CD4-positive, CD25-positive, alpha-beta regulatory T cell (primary cell): ENCODE results near the gene GFY. TPM values are rescaled to one million over a fixed set of nuclear protein-coding genes. Genes with fewer than 3 reads are reported as not detected.

Source experiments
- ATAC-seq, 2 donors: fragments of 150-1000 bp; cut with Tn5 transposase; one replicate each; pipeline ENCODE4 v1.10.0; 2021; ENCODE audit warnings: low read depth in 2 of 2, moderate number of reproducible peaks in 2 of 2, moderate library complexity in 1 of 2
- DNase-seq, 3 donors: peaks; one replicate each; pipeline versions ENCODE4 v3.0.0 to v3.0.0-alpha.2; 2012 to 2022; ENCODE audit warnings: mixed read lengths in 1 of 3
- H3K27ac ChIP-seq: one replicate; pipeline ENCODE4 v1.7.0; 2013; ENCODE audit warnings: mild to moderate bottlenecking, low read length; ENCODE audit not compliant: insufficient read depth, poor library complexity, severe bottlenecking
- H3K27me3 ChIP-seq: one replicate; pipeline ENCODE4 v1.7.0; 2013; ENCODE audit warnings: low read length; ENCODE audit not compliant: control insufficient read depth, insufficient read depth
- H3K36me3 ChIP-seq: one replicate; pipeline ENCODE4 v1.7.0; 2013; ENCODE audit warnings: mild to moderate bottlenecking, low read length, moderate library complexity; ENCODE audit not compliant: control insufficient read depth, insufficient read depth
- H3K4me1 ChIP-seq: 2 replicates; pipeline ENCODE4 v1.7.0; 2013; ENCODE audit warnings: mild to moderate bottlenecking, low read length; ENCODE audit not compliant: insufficient read depth, control insufficient read depth, poor library complexity, severe bottlenecking
- H3K4me3 ChIP-seq: one replicate; pipeline ENCODE4 v1.7.0; 2013; ENCODE audit warnings: low read depth, mild to moderate bottlenecking, low read length, moderate library complexity
- H3K9me3 ChIP-seq, 2 experiments: 1 replicate in 1 of 2; 2 replicates in 1 of 2; pipeline ENCODE4 v1.7.0; 2013; ENCODE audit warnings: low read length in 2 of 2, mild to moderate bottlenecking in 1 of 2, moderate library complexity in 1 of 2; ENCODE audit not compliant: control insufficient read depth in 2 of 2
- H3K27ac Mint-ChIP-seq, 3 donors: one replicate each; pipeline ENCODE4 v1.8.0; 2020 to 2022; ENCODE audit warnings: mild to moderate bottlenecking in 3 of 3, mixed read lengths in 3 of 3, moderate library complexity in 2 of 3
- H3K27me3 Mint-ChIP-seq: one replicate; pipeline ENCODE4 v1.8.0; 2022; ENCODE audit warnings: mild to moderate bottlenecking, mixed read lengths
- H3K36me3 Mint-ChIP-seq: one replicate; pipeline ENCODE4 v1.8.0; 2020; ENCODE audit warnings: mixed read lengths
- H3K4me1 Mint-ChIP-seq, 4 donors: one replicate each; pipeline ENCODE4 v1.8.0; 2020 to 2022; ENCODE audit warnings: mixed read lengths in 4 of 4, mild to moderate bottlenecking in 1 of 4
- H3K4me3 Mint-ChIP-seq, 4 donors: one replicate each; pipeline ENCODE4 v1.8.0; 2020 to 2022; ENCODE audit warnings: mild to moderate bottlenecking in 4 of 4, mixed read lengths in 4 of 4, moderate library complexity in 3 of 4
- H3K9me3 Mint-ChIP-seq, 7 donors: one replicate each; pipeline ENCODE4 v1.8.0; 2020 to 2022; ENCODE audit warnings: mixed read lengths in 7 of 7, mild to moderate bottlenecking in 3 of 7, moderate library complexity in 2 of 7
- polyA plus RNA-seq, 4 donors: library from polyadenylated mRNA; unstranded; fragments of 300-500 nt; fragmentation: Illumina TruSeq; gene quantifications; one replicate each; pipeline ENCODE4 v1.2.3, GENCODE V29; 2021
- total RNA-seq: library from RNA; stranded (reverse); gene quantifications from one replicate; pipeline ENCODE4 v1.2.3, GENCODE V29; 2022

Gene GFY
- total and polyA plus RNA-seq, 5 donors from 2014 or later = not detected

DNA sequence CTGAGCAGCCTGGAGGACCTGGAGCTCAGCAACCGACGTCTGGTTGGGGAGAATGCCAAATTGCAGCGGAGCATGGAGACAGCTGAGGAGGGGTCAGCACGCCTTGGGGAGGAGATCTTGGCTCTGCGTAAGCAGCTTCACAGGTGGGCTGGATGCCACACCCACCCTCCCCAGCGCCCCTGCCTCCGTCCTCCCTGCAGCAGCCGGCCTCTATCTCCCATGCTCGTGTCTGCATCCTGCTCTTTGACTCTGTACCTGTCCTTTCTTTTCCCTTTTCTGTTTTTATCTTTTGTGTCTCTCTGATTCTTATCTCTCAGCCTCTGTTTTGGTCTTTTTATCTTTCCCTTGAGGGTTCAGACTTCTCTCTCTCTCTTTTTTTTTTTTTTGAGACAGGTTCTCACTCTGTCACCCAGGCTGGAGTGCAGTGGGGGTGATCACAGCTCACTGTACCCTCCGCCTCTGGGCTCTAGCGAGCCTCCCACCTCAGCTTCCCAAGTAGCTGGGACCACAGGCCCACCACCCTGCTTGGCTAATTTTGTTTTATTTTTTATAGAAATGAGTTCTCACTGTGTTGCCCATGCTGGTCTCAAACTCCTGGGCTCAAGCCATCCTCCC, 27.1 kb upstream of the GFY start:
- H3K27ac Mint-ChIP-seq = peak overlapping the region; percentile 42 to 74 (median 69)
- DNase-seq = no peak
- no peak for ATAC-seq

DNA sequence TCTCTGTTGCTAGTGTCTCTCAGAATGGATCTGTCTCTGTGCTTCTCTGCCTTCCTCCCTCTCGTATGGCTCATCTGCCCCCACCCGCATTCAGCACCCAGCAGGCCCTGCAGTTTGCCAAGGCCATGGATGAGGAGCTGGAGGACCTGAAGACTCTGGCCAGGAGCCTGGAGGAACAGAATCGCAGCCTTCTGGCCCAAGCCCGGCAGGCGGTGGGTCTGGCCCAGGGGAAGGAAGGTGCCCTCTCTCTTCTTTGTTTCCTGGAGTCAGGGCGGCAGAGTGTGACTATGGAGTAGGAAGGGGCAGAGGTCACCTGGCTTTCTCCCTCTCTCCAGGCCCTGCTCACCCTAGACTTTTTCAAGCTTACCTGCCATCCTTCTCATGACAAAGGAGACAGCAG, 26.3 kb upstream of the GFY start:
- Histone ChIP-seq H3K4me3 (no peak overlapping the region), H3K36me3 (no peaks in the 10 kb centered on the region), H3K9me3 (no peaks in the 10 kb centered on the region), H3K27ac (no peak overlapping the region), H3K4me1 (no peaks in the 10 kb centered on the region), H3K27me3 (no peaks in the 10 kb centered on the region)
- DNase-seq = no peak
- Mint-ChIP-seq H3K27ac (peak overlapping the region in 2 of 3 donors; percentile 42 to 51), H3K4me1 (peaks cover 0 to 13% (median 7%) of the 10 kb centered on the region in 4 donors), H3K36me3 (no peaks in the 10 kb centered on the region), H3K9me3 (no peaks in the 10 kb centered on the region), H3K27me3 (peaks cover 7% of the 10 kb centered on the region), H3K4me3 (no peak overlapping the region)
- ATAC-seq = no peak

More for the DNA sequence above, 27.1 kb upstream of the GFY start:
- H3K27me3 Mint-ChIP-seq = peaks cover 7% of the 10 kb centered on the region
- Histone ChIP-seq H3K27me3 (no peaks in the 10 kb centered on the region), H3K36me3 (no peaks in the 10 kb centered on the region), H3K4me3 (no peak overlapping the region), H3K27ac (no peak overlapping the region), H3K9me3 (no peaks in the 10 kb centered on the region), H3K4me1 (no peaks in the 10 kb centered on the region)
- H3K9me3 Mint-ChIP-seq = no peaks in the 10 kb centered on the region
- H3K4me3 Mint-ChIP-seq = no peak overlapping the region
- H3K4me1 Mint-ChIP-seq = peaks cover 0 to 9% (median 7%) of the 10 kb centered on the region in 4 donors
- H3K36me3 Mint-ChIP-seq = no peaks in the 10 kb centered on the region

DNA sequence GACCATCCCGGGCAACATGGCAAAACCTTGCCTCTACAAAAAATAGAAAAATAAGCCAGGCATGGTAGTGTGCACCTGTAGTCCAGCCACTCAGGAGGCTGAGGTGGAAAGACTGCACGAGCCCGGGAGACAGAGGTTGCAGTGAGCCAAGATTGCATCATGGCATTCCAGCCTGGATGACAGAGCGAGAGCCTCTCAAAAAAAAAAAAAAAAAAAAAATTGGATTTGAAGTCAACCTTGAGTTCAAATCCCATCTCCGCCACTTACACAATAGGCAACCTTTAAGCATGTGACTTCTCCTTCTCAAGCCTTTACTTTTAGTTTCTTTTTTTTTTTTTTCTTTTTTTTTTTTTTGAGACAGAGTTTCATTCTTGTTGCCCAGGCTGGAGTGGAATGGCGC, 25.2 kb upstream of the GFY start:
- Mint-ChIP-seq H3K9me3 (no peaks in the 10 kb centered on the region), H3K36me3 (no peaks in the 10 kb centered on the region), H3K4me3 (no peak overlapping the region), H3K27ac (no peak overlapping the region), H3K4me1 (peaks cover 0 to 13% (median 9%) of the 10 kb centered on the region in 4 donors), H3K27me3 (peaks cover 7% of the 10 kb centered on the region)
- Histone ChIP-seq H3K27ac (no peak overlapping the region), H3K4me1 (no peaks in the 10 kb centered on the region), H3K4me3 (no peak overlapping the region), H3K36me3 (no peaks in the 10 kb centered on the region), H3K27me3 (no peaks in the 10 kb centered on the region), H3K9me3 (no peaks in the 10 kb centered on the region)
- no peak for ATAC-seq
- no peak for DNase-seq

DNA sequence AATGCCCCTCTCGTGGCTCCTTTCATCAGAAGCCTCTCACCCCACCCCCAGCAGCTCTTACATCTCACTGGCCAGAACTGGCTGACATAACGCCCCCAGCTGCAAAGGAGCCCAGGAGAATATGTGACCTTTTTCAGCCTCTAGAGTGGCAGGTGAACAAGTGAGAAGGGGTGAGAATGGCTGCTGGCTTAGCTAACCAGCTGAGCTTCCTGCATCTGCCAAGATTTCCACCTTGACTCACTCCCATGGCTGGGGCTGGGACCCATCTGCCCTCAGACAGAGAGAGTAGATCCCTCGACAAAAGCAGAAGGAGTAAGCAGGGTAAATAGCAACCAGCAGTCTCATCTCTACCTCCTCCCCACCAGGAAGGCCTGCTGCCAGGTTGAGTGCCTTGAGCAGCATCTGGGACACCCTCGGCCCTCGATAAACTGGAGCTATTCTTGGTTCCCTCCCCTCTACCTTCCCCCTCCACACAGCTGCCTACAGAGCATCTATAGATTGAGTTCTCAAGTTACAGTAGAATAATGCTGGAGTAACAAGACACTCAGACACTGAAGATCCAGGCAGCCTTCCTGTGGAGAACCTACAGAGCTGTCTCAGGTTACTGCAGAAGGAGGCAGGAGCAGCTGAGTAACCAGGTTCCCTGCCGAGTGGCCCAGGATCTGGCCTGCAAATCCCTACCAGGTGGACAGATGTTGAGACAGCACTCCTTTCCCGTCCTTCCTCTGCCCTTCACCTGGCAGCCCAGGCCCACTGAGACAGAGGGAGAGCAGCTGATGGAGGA, 21.6 kb upstream of the GFY start:
- no peaks in the 10 kb centered on the region for H3K36me3 ChIP-seq
- Mint-ChIP-seq H3K9me3 (no peaks in the 10 kb centered on the region), H3K4me3 (peak overlapping the region in 1 of 4 donors; percentile 47), H3K36me3 (no peaks in the 10 kb centered on the region), H3K27ac (no peak overlapping the region), H3K4me1 (peaks cover 0 to 26% (median 15%) of the 10 kb centered on the region in 4 donors), H3K27me3 (peaks cover 3% of the 10 kb centered on the region)
- H3K4me1 ChIP-seq = peaks cover 8% of the 10 kb centered on the region
- no peak overlapping the region for H3K4me3 ChIP-seq
- H3K27me3 ChIP-seq = no peaks in the 10 kb centered on the region
- DNase-seq = no peak
- H3K27ac ChIP-seq = no peak overlapping the region
- no peak for ATAC-seq
- H3K9me3 ChIP-seq = no peaks in the 10 kb centered on the region

DNA sequence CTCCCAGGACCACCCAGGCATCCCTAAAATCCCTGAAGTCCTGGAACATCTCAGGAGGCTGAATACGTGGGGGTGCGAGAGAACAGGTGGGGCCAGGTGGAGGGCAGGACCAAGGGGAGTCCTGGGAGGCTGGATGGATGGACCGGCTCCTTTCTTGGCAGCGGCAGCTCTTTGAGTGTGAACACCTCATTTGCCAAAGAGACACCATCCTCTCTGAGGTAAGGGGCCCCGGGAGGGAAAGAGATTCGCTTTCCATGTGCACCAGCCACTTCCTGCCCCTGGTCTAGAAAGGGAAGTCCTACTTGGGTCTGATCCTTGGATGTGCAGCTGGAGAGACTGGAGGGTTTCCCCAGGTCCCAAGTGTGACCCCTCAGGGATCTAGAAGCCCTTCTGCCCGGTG, 18.1 kb upstream of the GFY start:
- peaks cover 7 to 55% (median 38%) of the 10 kb centered on the region in 4 donors for H3K4me1 Mint-ChIP-seq
- no peaks in the 10 kb centered on the region for H3K9me3 Mint-ChIP-seq
- Histone ChIP-seq H3K36me3 (no peaks in the 10 kb centered on the region), H3K4me1 (peaks cover 35% of the 10 kb centered on the region), H3K27ac (no peak overlapping the region), H3K27me3 (no peaks in the 10 kb centered on the region), H3K4me3 (no peak overlapping the region), H3K9me3 (no peaks in the 10 kb centered on the region)
- ATAC-seq = no peak
- H3K4me3 Mint-ChIP-seq = no peak overlapping the region
- no peaks in the 10 kb centered on the region for H3K27me3 Mint-ChIP-seq
- H3K36me3 Mint-ChIP-seq = no peaks in the 10 kb centered on the region
- no peak for DNase-seq
- no peak overlapping the region for H3K27ac Mint-ChIP-seq

DNA sequence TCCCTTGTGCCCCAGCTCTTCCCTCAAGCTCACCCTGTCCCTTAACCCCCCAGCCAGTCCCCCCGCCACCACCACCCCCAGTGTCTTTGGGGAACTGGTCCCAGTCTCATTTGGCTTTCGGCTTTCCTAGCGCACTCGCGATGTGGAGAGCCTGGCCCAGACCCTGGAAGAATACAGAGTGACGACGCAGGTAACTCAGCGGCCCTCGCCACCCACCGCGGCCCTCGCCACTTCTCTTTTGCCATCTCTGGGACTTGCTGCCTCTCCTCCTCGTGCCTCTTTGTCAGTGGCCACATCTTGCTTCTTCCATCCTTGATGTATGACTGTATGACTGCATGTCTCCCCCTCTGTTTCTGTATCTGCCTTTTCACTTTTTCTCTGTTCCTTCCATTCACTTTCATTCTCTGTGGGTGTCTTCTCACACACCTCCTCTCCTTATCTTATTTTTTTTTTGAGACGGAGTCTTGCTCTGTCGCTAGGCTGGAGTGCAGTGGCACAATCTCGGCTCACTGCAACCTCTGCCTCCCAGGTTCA, 17.6 kb upstream of the GFY start:
- H3K27ac ChIP-seq = no peak overlapping the region
- DNase-seq = no peak
- H3K4me1 ChIP-seq = peaks cover 39% of the 10 kb centered on the region
- Mint-ChIP-seq H3K4me1 (peaks cover 7 to 58% (median 40%) of the 10 kb centered on the region in 4 donors), H3K27ac (peak overlapping the region in 2 of 3 donors; percentile 73 to 79), H3K27me3 (no peaks in the 10 kb centered on the region), H3K36me3 (no peaks in the 10 kb centered on the region), H3K4me3 (peak overlapping the region in 1 of 4 donors; percentile 38), H3K9me3 (no peaks in the 10 kb centered on the region)
- H3K36me3 ChIP-seq = no peaks in the 10 kb centered on the region
- ATAC-seq = no peak
- no peak overlapping the region for H3K4me3 ChIP-seq
- H3K9me3 ChIP-seq = no peaks in the 10 kb centered on the region
- H3K27me3 ChIP-seq = no peaks in the 10 kb centered on the region

DNA sequence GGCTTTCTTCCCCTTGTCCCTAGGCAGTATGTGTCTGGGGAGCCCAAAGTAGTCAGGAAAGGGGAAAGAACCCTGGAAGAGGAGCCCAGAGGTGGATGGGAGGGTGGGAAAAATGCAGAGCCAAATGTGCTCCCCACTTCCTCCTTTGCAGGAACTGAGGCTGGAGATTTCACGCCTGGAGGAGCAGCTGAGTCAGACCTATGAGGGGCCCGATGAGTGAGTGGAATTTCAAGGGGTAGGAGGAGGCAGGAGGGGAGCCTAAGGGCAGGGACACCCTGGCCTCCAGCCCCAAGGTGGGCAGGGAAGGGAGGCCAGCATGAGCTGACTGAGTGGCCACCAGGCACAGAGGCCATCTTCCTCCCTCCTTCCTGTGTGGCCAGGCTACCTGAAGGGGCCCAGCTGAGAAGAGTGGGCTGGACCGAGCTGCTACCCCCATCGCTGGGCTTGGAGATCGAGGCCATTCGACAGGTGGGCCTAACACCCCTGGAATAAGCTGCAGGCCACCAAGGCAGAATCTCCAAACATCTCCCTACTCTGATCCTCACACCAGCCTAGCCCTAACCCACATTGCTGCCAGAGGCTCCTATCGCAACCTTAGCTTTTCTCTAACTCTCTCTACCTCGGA, 16.3 kb upstream of the GFY start:
- ATAC-seq (no peak), DNase-seq (no peak)
- peaks cover 39% of the 10 kb centered on the region for H3K4me1 ChIP-seq
- peak overlapping the region; percentile 24 for H3K27ac ChIP-seq
- no peaks in the 10 kb centered on the region for H3K27me3 ChIP-seq
- peak overlapping the region; percentile 81 to 89 (median 88) for H3K27ac Mint-ChIP-seq
- H3K9me3 Mint-ChIP-seq = no peaks in the 10 kb centered on the region
- H3K9me3 ChIP-seq = no peaks in the 10 kb centered on the region
- peaks cover 7 to 54% (median 40%) of the 10 kb centered on the region in 4 donors for H3K4me1 Mint-ChIP-seq
- H3K27me3 Mint-ChIP-seq = no peaks in the 10 kb centered on the region
- peak overlapping the region in 3 of 4 donors; percentile 22 to 79 (median 34) for H3K4me3 Mint-ChIP-seq
- peak overlapping the region; percentile 45 for H3K4me3 ChIP-seq
- H3K36me3 ChIP-seq = no peaks in the 10 kb centered on the region
- no peaks in the 10 kb centered on the region for H3K36me3 Mint-ChIP-seq
